Activated T-cell treated with anti-CD3 and anti-CD28 coated beads, Interleukin-2, amount 50 U/mL, for 48 hours (primary cell): Measurements from ENCODE around the gene PAQR5.
"Not testable (repeated sequence)": the region's sequence is repeated elsewhere in the genome, so short reads cannot be mapped to it uniquely, and the experiment has no call there.

Source experiments
- DNase-seq, 2 experiments: peaks; one replicate each; pipeline ENCODE4 v3.0.0-alpha.2; 2020

PAQR5 gene

DNA sequence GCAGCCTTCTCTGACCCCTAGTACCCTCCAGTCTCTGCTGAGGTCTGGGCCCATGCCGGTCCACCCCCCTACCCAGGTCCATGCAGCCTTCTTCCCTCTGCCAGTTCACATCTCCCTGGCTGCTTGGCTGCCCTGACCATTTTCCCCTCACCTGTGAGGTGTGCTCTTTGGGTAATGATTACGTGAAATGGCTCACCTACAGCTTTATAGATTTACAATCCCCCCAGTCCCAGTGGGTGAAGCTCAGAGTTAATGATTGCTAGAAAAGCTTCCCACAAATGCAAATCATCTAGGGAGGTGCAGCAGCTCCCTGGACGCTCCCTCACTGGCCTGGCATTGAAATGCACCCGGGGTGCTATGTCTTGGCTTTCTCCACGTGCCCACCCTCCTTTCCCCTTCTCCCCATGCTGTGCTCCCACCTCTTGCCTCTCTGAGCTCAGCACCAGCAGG is 18.7 kb downstream of the PAQR5 start:
- no peak for DNase-seq

DNA sequence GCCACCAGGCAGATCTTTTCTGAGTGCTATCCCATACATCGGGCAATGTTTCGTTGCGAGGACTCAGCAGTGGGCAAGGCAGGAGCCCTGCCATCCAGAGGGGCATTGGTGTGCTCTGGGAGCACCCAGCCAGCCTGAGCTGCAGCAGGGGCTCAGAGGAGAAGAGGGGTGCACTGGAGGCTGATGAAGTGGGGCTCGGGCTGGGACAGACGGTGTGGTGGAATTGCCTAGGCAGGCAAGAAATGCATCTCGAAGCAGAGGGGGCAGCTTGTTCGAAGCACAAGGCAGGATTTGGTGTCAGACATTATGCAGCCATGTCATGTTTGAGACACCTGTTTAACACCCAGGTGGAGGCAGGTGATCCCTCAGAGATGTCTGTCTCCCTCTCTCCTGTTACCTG is 19.3 kb downstream of the PAQR5 start:
- DNase-seq, result no peak

GRCh38 chr15:69319384-69320375 is 21.0 kb downstream of the PAQR5 start:
- no peak for DNase-seq

DNA sequence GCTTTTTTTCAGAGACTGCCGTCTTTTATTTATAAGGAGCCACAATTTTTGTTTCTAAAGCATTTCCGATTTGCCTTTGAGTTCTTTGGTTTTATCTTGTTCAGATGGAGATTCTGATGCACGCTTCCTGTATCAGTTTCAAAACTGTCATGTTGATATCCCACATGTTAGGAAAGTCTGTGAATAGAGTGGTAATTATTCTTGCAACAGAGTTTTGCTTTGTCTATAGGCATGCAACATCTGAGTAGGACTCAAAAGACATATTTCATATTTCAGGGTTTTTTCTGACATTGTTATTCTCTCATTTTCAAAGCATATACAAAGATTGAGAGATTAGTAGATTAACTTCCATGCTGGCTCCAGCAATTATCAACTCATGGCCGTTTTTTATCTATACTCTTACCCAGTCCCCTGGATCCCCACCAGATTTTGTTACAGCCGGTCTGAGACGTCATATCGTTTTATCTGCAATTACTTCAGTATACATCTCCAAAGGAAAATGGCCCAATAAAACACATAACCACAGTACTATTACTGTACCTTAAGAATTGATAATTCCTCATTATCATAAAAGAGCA is 22.4 kb downstream of the PAQR5 start:
- no peak for DNase-seq

- DNase-seq, result no peak
Measured at GRCh38 chr15:69323893-69324430, 25.2 kb downstream of the PAQR5 start.

DNA sequence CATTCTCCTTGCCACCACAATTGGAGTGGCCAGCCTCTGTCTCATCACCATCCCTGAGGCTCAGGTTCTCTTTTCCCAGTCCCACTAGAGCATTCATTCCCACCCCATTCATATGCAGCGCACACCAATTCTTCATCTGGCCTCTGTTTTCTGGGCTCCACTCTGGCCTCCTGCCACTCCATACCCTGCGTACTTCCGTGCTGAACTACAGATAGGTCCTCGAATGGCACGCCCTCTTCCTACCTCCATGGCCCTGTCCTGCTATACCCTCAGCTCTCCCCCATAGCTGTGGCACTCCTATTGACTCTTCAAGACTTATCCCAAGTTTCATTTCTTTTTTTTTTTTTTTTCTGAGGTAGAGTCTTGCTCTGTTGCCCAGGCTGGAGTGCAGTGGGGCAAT is 25.9 kb downstream of the PAQR5 start:
- DNase-seq, result no peak

GRCh38 chr15:69325456-69325971 is 26.8 kb downstream of the PAQR5 start:
- DNase-seq, result no peak

DNA sequence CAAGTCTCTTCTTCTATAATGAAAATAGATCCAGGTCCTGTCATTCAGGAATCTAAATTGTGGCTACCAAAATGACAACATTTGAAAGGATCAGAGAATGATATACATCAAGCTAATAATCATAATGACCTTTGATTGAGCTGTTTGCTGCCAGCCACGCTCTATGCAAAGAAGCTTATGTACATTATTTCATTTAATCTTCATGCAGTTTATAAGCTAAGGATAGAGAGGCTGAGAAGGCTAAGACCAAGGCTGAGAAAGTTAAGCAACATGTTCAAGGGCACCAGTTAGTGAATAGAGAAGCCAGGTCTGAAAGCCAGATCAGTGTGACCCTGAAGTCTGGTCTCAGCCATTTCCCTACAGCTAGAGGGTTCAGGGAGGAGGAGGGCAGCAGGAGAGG is 29.4 kb downstream of the PAQR5 start:
- no peak for DNase-seq

GRCh38 chr15:69328739-69329138 is 30.0 kb downstream of the PAQR5 start:
- DNase-seq, result no peak

GRCh38 chr15:69337138-69337537 is 38.4 kb downstream of the PAQR5 start:
- no peak for DNase-seq

- DNase-seq, result no peak
Measured at GRCh38 chr15:69338535-69339213, 40.0 kb downstream of the PAQR5 start.

- DNase-seq, result not testable (repeated sequence)
Measured at GRCh38 chr15:69339214-69339543, 40.5 kb downstream of the PAQR5 start.

- DNase-seq, result no peak
Measured at GRCh38 chr15:69340243-69340900, 41.7 kb downstream of the PAQR5 start.

- DNase-seq, result no peak
Measured at GRCh38 chr15:69341356-69341755, 42.6 kb downstream of the PAQR5 start.

- no peak for DNase-seq
Measured at GRCh38 chr15:69342460-69343076, 43.9 kb downstream of the PAQR5 start.

DNA sequence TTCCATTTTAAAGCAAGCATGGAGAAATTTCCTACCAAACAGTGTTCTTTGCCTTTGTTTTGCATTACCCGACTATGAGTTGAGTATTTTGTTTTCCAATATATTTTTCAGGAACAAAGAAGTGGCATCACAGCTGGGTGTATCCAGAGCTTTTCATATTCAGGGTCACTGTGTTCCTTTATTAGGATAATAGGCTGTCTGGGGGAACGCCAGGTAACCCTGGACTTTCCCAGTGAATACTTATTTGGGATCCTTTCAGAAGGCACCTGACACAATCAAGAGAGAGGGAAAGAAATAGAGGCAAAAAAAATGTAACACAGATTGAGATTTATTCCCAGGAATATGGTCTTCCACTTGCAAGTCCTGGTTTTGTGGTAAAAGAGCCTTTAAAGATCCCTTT is 44.4 kb downstream of the PAQR5 start:
- no peak for DNase-seq

DNA sequence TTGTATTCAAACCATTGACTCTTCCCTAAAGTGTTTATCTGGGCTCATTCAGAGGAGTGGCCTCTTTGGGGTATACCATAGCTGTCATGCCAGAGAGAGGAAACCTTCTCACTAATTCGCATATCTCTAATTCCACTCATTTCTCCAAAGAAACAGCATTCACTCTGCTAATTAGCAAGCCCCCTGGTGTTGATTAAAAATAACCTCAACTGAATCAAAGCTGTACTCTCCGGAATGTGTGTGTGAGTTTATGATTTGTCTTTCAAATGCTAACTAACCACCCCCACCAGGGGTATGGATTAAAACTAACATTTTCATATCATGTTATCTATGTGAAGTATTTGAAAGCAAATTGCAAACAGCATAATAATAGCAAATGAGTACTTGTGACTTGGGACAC is 45.5 kb downstream of the PAQR5 start:
- DNase-seq, result no peak

GRCh38 chr15:69346112-69346511 is 47.4 kb downstream of the PAQR5 start:
- DNase-seq, result no peak

DNA sequence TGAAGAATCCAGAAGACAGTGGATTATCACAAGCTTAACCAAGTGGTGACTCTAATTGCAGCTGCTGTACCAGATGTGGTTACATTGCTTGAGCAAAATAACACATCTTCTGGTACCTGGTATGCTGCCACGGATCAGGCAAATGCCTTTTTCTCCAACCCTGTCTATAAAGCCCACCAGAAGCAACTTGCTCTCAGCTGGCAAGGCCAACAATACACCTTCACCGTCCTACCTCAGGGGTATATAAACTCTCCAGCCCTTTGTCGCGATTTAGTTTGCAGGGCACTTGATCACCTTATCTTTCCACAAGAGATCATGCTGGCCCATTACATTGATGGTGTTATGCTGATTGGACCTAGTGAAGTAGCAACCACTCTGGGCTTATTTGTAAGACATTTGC is 52.6 kb downstream of the PAQR5 start:
- DNase-seq, result no peak

DNA sequence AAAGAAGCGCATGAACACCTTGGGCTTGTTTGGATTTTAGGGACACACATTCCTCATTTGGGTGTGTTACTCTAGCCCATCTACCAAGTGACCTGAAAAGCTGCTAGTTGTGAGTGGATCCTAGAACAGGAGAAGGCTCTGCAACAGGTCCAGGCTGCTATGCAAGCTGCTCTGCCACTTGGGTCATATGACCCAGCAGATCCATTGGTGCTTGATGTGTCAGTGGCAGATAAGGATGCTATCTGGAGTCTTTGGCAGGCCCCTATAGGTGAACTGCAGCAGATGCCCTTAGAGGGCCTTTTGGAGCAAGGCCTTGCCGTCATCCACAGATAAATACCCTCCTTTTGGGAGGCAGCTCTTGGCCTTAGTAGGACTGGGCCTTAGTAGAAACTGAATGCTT is 53.2 kb downstream of the PAQR5 start:
- no peak for DNase-seq

- DNase-seq, result no peak
Measured at GRCh38 chr15:69357773-69358771, 59.4 kb downstream of the PAQR5 start.
